Stomach (tissue), 9 donors: ENCODE results near the gene TECPR2. TPM values are rescaled to one million over a fixed set of nuclear protein-coding genes. Genes with fewer than 3 reads are reported as not detected.
"Not testable (repeated sequence)": the region's sequence is repeated elsewhere in the genome, so short reads cannot be mapped to it uniquely, and the experiment has no call there.

ENCODE experiments used
- DNase-seq, 2 donors: peaks; one replicate each; pipeline versions ENCODE4 v3.0.0 to v3.0.0-alpha.2; 2013 to 2019
- H3K27ac ChIP-seq, 5 donors: fragments of 200-600 bp in 4 of 5; sonication (generic) in 4 of 5; one replicate each; pipeline ENCODE4 v1.5.1; 2013 to 2019; ENCODE audit warnings: mild to moderate bottlenecking in 1 of 5, moderate library complexity in 1 of 5
- H3K27me3 ChIP-seq, 3 donors: fragments of 200-600 bp; sonication (generic); one replicate each; pipeline ENCODE4 v1.5.1; 2017 to 2019; ENCODE audit warnings: mixed run types in 1 of 3
- H3K36me3 ChIP-seq, 4 donors: fragments of 200-600 bp; sonication (generic); 1 replicate in 3 of 4; 2 replicates in 1 of 4; pipeline ENCODE4 v1.5.1; 2016 to 2019
- H3K4me1 ChIP-seq, 4 donors: fragments of 200-600 bp; sonication (generic); one replicate each; pipeline ENCODE4 v1.5.1; 2016 to 2019
- H3K4me3 ChIP-seq, 4 donors: fragments of 200-600 bp; sonication (generic) in 3 of 4; one replicate each; pipeline ENCODE4 v1.5.1; 2016 to 2019; ENCODE audit warnings: mild to moderate bottlenecking in 1 of 4
- H3K9me3 ChIP-seq, 4 donors: fragments of 200-600 bp; sonication (generic); one replicate each; pipeline ENCODE4 v1.5.1; 2016 to 2019
- EP300 ChIP-seq: sonication (generic); formaldehyde crosslinking; IDR thresholded peaks from one replicate; pipeline ENCODE4 v1.6.1; 2017; ENCODE audit warnings: antibody characterized with exemption
- POLR2A ChIP-seq, 4 donors: fragments of 450-650 bp; IDR thresholded peaks; one replicate each; pipeline ENCODE4 v1.6.1; 2016; ENCODE audit warnings: antibody characterized with exemption in 4 of 4, control low read depth in 2 of 4, mild to moderate bottlenecking in 1 of 4, moderate library complexity in 1 of 4
- POLR2AphosphoS5 ChIP-seq, 3 donors: sonication (generic); formaldehyde crosslinking; IDR thresholded peaks; one replicate each; pipeline ENCODE4 v1.6.1; 2016; ENCODE audit warnings: antibody characterized with exemption in 3 of 3
- WGBS, 5 donors: extraction: QIAGEN DNeasy Blood & Tissue Kit in 3 of 5; methylation state at CpG; one replicate each; pipeline versions ENCODE4 v1.1.5 to v1.1.7; 2013 to 2018; 5-methylcytosine and 5-hydroxymethylcytosine counted together
- intact Hi-C: fragments of 100-400 bp; cut with DNase I; formaldehyde crosslinking; loops from one replicate; pipeline ENCODE4 v1.15.1; 2023; ENCODE audit warnings: low total_unique reads
- polyA plus RNA-seq, 3 donors: library from polyadenylated mRNA; stranded (reverse); fragments of 200-250 nt; gene quantifications; one replicate each; pipeline ENCODE4 v1.2.3, GENCODE V29; 2013
- total RNA-seq, 5 donors: library from RNA; depleted of rRNA; stranded (reverse); fragments of >200 nt; gene quantifications; one replicate each; pipeline versions ENCODE4 v1.1.0 to v1.2.3, GENCODE V29; 2014 to 2016
- TF ChIP-seq, protein P1 (sequence below), 7 experiments: fragments of 450-650 bp in 4 of 7; fragments of 200-600 bp in 3 of 7; sonication (generic) in 3 of 7; IDR thresholded peaks; one replicate each; pipeline ENCODE4 v1.5.1; 2016 to 2019; ENCODE audit warnings: antibody characterized with exemption in 7 of 7, control low read depth in 2 of 7, mild to moderate bottlenecking in 1 of 7
- donor health status: healthy with polysubstance abuse.
- donor health status: Bipolar disorder and iron deficiency.
- donor health status: healthy.

Gene TECPR2
- total and polyA plus RNA-seq, 8 donors, result 2.6 to 110 (median 11.1) TPM

DNA sequence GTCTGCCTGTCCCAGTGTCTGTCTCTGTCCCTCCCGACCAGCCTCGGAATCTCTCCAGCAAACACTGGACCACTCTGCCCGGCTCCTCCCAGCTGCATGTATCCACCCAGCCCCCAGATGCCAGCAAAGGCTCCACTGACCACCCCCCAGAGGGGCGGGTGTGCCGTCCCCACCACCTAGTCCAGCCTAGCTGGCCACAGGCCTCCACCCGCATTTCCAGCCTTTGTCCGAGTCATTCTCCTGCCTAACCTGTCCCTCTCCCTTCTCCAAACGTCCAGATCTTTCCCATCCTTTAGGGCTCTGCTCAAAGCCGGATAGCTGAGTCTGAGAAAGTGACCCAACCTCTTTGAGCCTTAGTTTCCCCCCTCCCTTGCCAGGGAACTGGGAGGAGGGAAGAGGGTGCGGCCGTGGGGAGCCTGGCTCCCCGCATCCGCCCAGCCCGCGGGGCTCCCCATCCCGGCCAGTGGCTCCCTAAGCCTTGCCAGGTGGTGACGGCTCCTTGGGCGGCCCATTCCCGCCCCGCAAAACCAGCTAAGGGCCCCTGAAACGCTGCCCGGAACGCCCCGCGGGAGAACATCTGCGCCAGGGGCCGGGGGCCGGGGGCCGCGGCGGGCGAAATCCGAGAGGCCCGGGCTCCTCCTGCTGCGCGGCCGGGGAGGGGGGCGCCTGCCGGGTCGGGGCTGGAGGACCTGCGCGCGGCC lies 181.5 kb downstream of the TECPR2 start:
- H3K9me3 ChIP-seq, result no peaks in the 10 kb centered on the region
- peaks cover 4 to 62% (median 22%) of the 10 kb centered on the region in 3 donors for H3K27me3 ChIP-seq
- TF ChIP-seq POLR2AphosphoS5 (IDR thresholded peaks at IDR 0.05) (no peak), EP300 (no peak), POLR2A (IDR thresholded peaks at IDR 0.05) (no peak)
- TF ChIP-seq, protein P1, sequence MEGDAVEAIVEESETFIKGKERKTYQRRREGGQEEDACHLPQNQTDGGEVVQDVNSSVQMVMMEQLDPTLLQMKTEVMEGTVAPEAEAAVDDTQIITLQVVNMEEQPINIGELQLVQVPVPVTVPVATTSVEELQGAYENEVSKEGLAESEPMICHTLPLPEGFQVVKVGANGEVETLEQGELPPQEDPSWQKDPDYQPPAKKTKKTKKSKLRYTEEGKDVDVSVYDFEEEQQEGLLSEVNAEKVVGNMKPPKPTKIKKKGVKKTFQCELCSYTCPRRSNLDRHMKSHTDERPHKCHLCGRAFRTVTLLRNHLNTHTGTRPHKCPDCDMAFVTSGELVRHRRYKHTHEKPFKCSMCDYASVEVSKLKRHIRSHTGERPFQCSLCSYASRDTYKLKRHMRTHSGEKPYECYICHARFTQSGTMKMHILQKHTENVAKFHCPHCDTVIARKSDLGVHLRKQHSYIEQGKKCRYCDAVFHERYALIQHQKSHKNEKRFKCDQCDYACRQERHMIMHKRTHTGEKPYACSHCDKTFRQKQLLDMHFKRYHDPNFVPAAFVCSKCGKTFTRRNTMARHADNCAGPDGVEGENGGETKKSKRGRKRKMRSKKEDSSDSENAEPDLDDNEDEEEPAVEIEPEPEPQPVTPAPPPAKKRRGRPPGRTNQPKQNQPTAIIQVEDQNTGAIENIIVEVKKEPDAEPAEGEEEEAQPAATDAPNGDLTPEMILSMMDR (IDR thresholded peaks at IDR 0.05), result no peak
- H3K4me3 ChIP-seq, result peak overlapping the region; percentile 24 to 43 (median 26)
- peaks cover 15 to 32% (median 27%) of the 10 kb centered on the region in 4 donors for H3K4me1 ChIP-seq
- H3K27ac ChIP-seq, result no peak overlapping the region
- DNase-seq, result peak in 1 of 2 donors; percentile 83
- no peaks in the 10 kb centered on the region for H3K36me3 ChIP-seq
- WGBS, 5 donors, result 15 to 35% (median 20%) methylated on average over 19 to 43 of the region's 43 CpGs
- intact Hi-C loops, result no loop called here

DNA sequence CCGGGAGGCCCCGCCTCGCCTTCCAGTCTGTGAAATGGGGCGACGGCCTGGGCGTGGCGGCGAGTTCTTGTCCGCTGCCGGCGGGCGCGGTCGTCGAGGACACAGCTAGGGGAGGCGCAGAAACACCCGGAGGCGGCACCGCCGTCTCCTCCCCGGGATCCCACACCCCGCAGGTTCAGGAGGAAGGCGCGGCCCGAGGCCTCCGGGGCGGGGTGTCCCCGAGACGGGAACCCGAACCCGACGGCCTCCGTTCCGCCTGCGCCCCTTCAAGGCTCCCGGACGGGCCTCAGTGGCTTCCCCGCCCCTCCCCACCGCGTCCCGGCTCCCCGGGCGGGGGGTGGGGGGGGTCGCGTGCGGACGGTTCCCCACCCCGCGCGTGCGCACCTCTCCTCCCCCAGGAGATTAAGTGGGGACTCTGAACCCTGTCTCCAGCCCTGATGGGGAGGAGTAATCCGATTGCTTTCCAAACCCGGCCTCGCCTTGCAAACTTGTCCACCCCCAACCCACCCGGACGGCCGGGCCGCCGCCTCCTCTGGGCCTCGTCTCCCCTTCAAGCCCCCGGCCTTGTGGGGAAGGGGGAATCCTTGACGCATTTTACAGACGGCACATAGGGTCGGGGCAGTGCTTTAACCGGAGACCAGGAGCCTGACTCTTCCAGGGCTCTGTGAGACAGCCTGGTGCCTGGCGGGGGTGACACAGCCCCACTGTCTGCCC lies 182.2 kb downstream of the TECPR2 start:
- peak; percentile 49 to 83 for DNase-seq
- no peak overlapping the region for H3K27ac ChIP-seq

DNA sequence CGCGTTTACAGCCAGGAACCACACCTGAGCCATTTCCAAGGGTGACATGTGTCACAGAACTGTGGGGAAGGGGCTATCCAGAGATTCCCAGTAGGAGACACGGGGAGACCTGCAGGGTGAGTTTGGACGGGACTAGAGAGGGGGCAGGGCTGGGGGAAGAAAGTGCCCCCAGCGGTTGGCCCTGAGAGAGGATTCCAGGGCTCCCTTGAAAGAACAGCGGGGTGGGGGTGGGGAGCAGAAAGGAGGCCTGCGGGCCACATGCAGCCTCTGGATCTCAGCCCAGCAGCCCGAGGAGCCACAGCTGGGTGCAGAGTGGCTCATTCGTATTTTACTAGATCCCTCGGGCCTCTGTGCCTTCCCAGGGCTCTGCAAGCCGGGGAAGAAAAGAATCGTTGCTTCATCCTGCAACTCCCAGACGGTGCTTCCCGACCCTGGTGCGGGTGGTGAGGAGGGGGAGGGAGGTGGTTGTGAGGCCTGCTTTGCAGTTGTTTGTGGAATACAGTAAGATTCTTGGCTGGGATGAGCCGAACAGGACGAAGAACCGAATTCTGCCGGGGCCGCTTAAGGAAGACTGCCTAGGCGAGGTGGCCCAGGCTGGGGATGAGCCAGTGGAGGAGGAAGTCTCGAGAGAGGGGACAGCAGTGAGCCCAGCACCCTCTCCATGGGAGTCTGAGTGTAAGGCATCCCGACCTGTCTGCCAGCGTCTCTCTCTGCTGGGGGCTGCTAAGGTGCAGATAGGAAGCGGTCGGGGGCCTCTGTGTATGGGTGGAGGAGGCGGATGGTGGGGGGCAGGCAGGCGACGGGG lies 182.9 kb downstream of the TECPR2 start:
- 56 to 65% (median 59%) methylated on average over 21 to 29 of the region's 29 CpGs for WGBS, 5 donors
- TF ChIP-seq POLR2AphosphoS5 (IDR thresholded peaks at IDR 0.05) (no peak), POLR2A (IDR thresholded peaks at IDR 0.05) (no peak)
- Histone ChIP-seq H3K4me3 (peak overlapping the region in 1 of 4 donors; percentile 43), H3K36me3 (no peaks in the 10 kb centered on the region), H3K4me1 (peaks cover 15 to 22% (median 20%) of the 10 kb centered on the region in 4 donors), H3K9me3 (no peaks in the 10 kb centered on the region), H3K27ac (no peak overlapping the region), H3K27me3 (peaks cover 4 to 51% (median 22%) of the 10 kb centered on the region in 3 donors)
- intact Hi-C loops, result no loop called here
- DNase-seq, result peak in 1 of 2 donors; percentile 75

More for the DNA sequence above, 182.2 kb downstream of the TECPR2 start:
- intact Hi-C loops, result no loop called here
- TF ChIP-seq POLR2AphosphoS5 (IDR thresholded peaks at IDR 0.05), result no peak
- TF ChIP-seq POLR2A (IDR thresholded peaks at IDR 0.05), result no peak
- no peak for TF ChIP-seq EP300
- TF ChIP-seq, protein P1 (IDR thresholded peaks at IDR 0.05), result no peak
- Histone ChIP-seq H3K9me3 (no peaks in the 10 kb centered on the region), H3K4me3 (peak overlapping the region; percentile 24 to 43 (median 26)), H3K27me3 (peaks cover 4 to 57% (median 22%) of the 10 kb centered on the region in 3 donors), H3K4me1 (peaks cover 15 to 29% (median 25%) of the 10 kb centered on the region in 4 donors), H3K36me3 (no peaks in the 10 kb centered on the region)
- 7 to 24% (median 11%) methylated on average over 21 to 66 of the region's 66 CpGs; no CpG with 5 or more reads in 1 of the 5 donors for WGBS, 5 donors

DNA sequence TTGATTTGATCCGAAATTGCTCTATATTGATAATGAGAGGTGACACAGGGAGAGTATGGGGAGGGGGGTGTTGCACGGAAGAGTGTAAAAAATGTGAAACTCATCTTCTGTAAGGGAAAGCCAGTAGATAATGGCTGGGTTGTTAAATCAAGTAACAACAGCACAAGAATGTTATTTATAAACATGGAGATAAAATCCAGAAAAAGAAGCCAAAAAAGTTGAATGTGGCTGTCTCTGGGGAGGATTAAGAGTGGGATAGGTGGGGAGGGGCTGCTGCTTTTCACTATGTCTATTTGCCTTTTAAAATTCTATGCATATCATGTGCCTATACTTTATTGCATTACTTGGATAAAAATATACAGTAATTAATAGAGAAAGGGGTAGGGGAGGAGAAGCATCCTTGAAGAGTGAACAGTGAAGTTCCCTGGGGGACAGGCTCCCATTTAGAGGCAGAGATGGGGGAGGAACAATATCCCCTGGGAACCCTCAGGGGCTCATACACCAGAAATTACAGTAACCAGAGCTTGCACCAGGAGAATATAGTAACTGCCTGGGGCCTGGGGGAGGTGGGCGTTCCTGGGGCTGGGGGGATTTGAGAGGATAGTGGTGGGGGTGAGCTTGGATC lies 186.0 kb downstream of the TECPR2 start:
- Histone ChIP-seq H3K4me3 (no peak overlapping the region), H3K4me1 (peaks cover 15 to 26% (median 20%) of the 10 kb centered on the region in 4 donors), H3K27ac (no peak overlapping the region), H3K27me3 (peaks cover 4 to 38% (median 22%) of the 10 kb centered on the region in 3 donors), H3K9me3 (no peaks in the 10 kb centered on the region), H3K36me3 (no peaks in the 10 kb centered on the region)
- no peak for DNase-seq
- WGBS, 5 donors, result 51 to 64% (median 58%) methylated on average over 3 of the region's 3 CpGs
- no peak for TF ChIP-seq POLR2A (IDR thresholded peaks at IDR 0.05)
- no peak for TF ChIP-seq EP300
- TF ChIP-seq, protein P1 (IDR thresholded peaks at IDR 0.05), result no peak
- intact Hi-C loops, result no loop called here

DNA sequence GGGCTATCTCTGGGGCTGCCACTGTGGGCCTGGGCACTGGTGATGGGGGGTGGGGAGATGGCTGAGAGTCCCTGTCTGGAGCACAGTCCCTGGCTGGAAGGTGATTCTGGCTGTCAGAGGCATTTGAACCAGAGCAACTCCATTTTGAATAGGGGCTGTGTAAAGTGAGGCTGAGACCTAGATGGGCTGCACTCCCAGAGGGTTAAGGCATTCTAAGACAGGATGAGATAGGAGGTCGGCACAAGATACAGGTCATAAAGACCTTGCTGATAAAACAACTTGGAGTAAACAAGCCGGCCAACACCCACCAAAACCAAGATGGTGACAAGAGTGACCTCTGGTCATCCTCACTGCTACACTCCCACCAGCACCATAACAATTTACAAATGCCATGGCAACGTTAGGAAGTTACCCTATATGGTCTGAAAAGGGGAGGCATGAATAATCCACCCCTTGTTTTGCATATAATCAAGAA lies 188.2 kb downstream of the TECPR2 start:
- not testable (repeated sequence) for H3K4me3 ChIP-seq
- 58 to 67% (median 66%) methylated on average over 3 of the region's 3 CpGs for WGBS, 5 donors

More for the DNA sequence above, 188.2 kb downstream of the TECPR2 start:
- H3K27ac ChIP-seq, H3K9me3 ChIP-seq, H3K36me3 ChIP-seq, intact Hi-C loops, DNase-seq: not testable (repeated sequence)
- Histone ChIP-seq H3K27me3 (peaks cover under 1 to 16% (median 3%) of the 10 kb centered on the region in 3 donors), H3K4me1 (peaks cover 0 to 17% (median 12%) of the 10 kb centered on the region in 4 donors)
